ENCODE results near the gene CHMP1B.
"Not testable (repeated sequence)": the region's sequence is repeated elsewhere in the genome, so short reads cannot be mapped to it uniquely, and the experiment has no call there.

Gene CHMP1B

GRCh38 chr18:11887328-11888128, 36.3 kb downstream of the CHMP1B start:
- H3K4me3 ChIP-seq (ENCODE audit: low read depth, low read length): no peak overlapping the region
- DNase-seq (ENCODE audit: low read depth): no peak

- no peak overlapping the region for H3K4me3 ChIP-seq (ENCODE audit: low read depth, low read length)
- no peak for DNase-seq (ENCODE audit: low read depth)
Measured at GRCh38 chr18:11888726-11889125, 37.5 kb downstream of the CHMP1B start.

- DNase-seq (ENCODE audit: low read depth): no peak
- H3K4me3 ChIP-seq (ENCODE audit: low read depth, low read length): no peak overlapping the region
Measured at GRCh38 chr18:11889284-11889683, 38.1 kb downstream of the CHMP1B start.

GRCh38 chr18:11891737-11892136, 40.5 kb downstream of the CHMP1B start:
- no peak overlapping the region for H3K4me3 ChIP-seq (ENCODE audit: low read depth, low read length)
- DNase-seq (ENCODE audit: low read depth): no peak

GRCh38 chr18:11892438-11892837, 41.2 kb downstream of the CHMP1B start:
- not testable (repeated sequence) for DNase-seq (ENCODE audit: low read depth); H3K4me3 ChIP-seq (ENCODE audit: low read depth, low read length)

GRCh38 chr18:11897781-11898180, 46.6 kb downstream of the CHMP1B start:
- no peak for DNase-seq (ENCODE audit: low read depth)
- no peak overlapping the region for H3K4me3 ChIP-seq (ENCODE audit: low read depth, low read length)

GRCh38 chr18:11899063-11899462, 47.9 kb downstream of the CHMP1B start:
- no peak for DNase-seq (ENCODE audit: low read depth)
- H3K4me3 ChIP-seq (ENCODE audit: low read depth, low read length): no peak overlapping the region

GRCh38 chr18:11901826-11902438, 50.7 kb downstream of the CHMP1B start:
- H3K4me3 ChIP-seq (ENCODE audit: low read depth, low read length): no peak overlapping the region
- no peak for DNase-seq (ENCODE audit: low read depth)

- no peak overlapping the region for H3K4me3 ChIP-seq (ENCODE audit: low read depth, low read length)
Measured at GRCh38 chr18:11902522-11903292, 51.5 kb downstream of the CHMP1B start.

More at GRCh38 chr18:11902522-11903292, 51.5 kb downstream of the CHMP1B start:
- no peak for DNase-seq (ENCODE audit: low read depth)

Data from skeletal muscle cell (primary cell).